NCI-H146 treated with DMSO at 0.1 percent for 48 hours (cell line): ENCODE results near the gene EBF3.

Source experiments
- DNase-seq: peaks from one replicate; lab custom pipeline; 2025; ENCODE audit not compliant: unreplicated experiment; lab: John Stamatoyannopoulos, UW

EBF3 gene

GRCh38 chr10:129972145-129972965 is 8.3 kb upstream of the EBF3 start:
- DNase-seq, result no peak

GRCh38 chr10:129971381-129972144 is 7.5 kb upstream of the EBF3 start:
- DNase-seq, result no peak

- DNase-seq, result no peak
Measured at GRCh38 chr10:129970465-129971364, 6.6 kb upstream of the EBF3 start.

- no peak for DNase-seq
Measured at GRCh38 chr10:129969911-129970464, 5.9 kb upstream of the EBF3 start.

- DNase-seq, result no peak
Measured at GRCh38 chr10:129969184-129969910, 5.3 kb upstream of the EBF3 start.

GRCh38 chr10:129968853-129969183 is 4.7 kb upstream of the EBF3 start:
- DNase-seq, result no peak

- no peak for DNase-seq
Measured at GRCh38 chr10:129968020-129968852, 4.2 kb upstream of the EBF3 start.

- no peak for DNase-seq
Measured at GRCh38 chr10:129967579-129968019, 3.5 kb upstream of the EBF3 start.

GRCh38 chr10:129966889-129967578 is 3.0 kb upstream of the EBF3 start:
- DNase-seq, result no peak

GRCh38 chr10:129966370-129966888 is 2.4 kb upstream of the EBF3 start:
- no peak for DNase-seq

- DNase-seq, result no peak
Measured at GRCh38 chr10:129965959-129966358, 1.9 kb upstream of the EBF3 start.

GRCh38 chr10:129965425-129965808 is 1.3 kb upstream of the EBF3 start:
- no peak for DNase-seq

GRCh38 chr10:129964611-129965424 is 744 bp upstream of the EBF3 start:
- no peak for DNase-seq

- no peak for DNase-seq
Measured at GRCh38 chr10:129962872-129963640, 1.0 kb downstream of the EBF3 start.

GRCh38 chr10:129962031-129962871 is 1.8 kb downstream of the EBF3 start:
- no peak for DNase-seq

- no peak for DNase-seq
Measured at GRCh38 chr10:129961157-129961701, 2.8 kb downstream of the EBF3 start.
